GM23338 (cell line): ENCODE results near the gene CLDN7. TPM values are rescaled to one million over a fixed set of nuclear protein-coding genes. Genes with fewer than 3 reads are reported as not detected.
A peak's percentile ranks its signal among the peaks of the same experiment; 100 is the strongest.

Experiments used
- ATAC-seq: fragments of 200-7000 bp; cut with Tn5 transposase; 3 replicates; pipeline ENCODE4 v1.9.1; 2020
- DNase-seq: peaks from one replicate; pipeline ENCODE4 v3.0.0-alpha.2; 2015; ENCODE audit warnings: low spot score
- H2AFZ ChIP-seq: fragments of 200-600 bp; sonication (generic); 2 replicates; pipeline ENCODE4 v1.8.0; 2016; ENCODE audit warnings: antibody characterized with exemption, mild to moderate bottlenecking, moderate library complexity
- H3F3A ChIP-seq: fragments of 200-600 bp; sonication (generic); replicated peaks from 2 replicates; pipeline ENCODE4 v1.8.0; 2017; ENCODE audit warnings: antibody characterized with exemption, mixed run types, low read depth
- H3K27ac ChIP-seq: fragments of 200-600 bp; sonication (generic); 2 replicates; pipeline ENCODE4 v1.6.1; 2016; ENCODE audit warnings: low read depth
- H3K27me3 ChIP-seq: fragments of 200-600 bp; sonication (generic); 2 replicates; pipeline ENCODE4 v1.8.0; 2016; ENCODE audit warnings: mild to moderate bottlenecking, mixed run types, moderate library complexity; ENCODE audit not compliant: insufficient read depth
- H3K36me3 ChIP-seq: fragments of 200-600 bp; sonication (generic); 2 replicates; pipeline ENCODE4 v1.8.0; 2016; ENCODE audit warnings: mild to moderate bottlenecking; ENCODE audit not compliant: insufficient read depth
- H3K4me1 ChIP-seq: fragments of 200-600 bp; sonication (generic); 2 replicates; pipeline ENCODE4 v1.8.0; 2016; ENCODE audit warnings: mild to moderate bottlenecking, moderate library complexity; ENCODE audit not compliant: insufficient read depth
- H3K4me2 ChIP-seq: fragments of 200-600 bp; sonication (generic); 2 replicates; pipeline ENCODE4 v1.7.1; 2017; ENCODE audit warnings: mixed run types
- H3K4me3 ChIP-seq: fragments of 200-600 bp; sonication (generic); 2 replicates; pipeline ENCODE4 v1.6.1; 2016; ENCODE audit warnings: mixed run types
- H3K79me2 ChIP-seq: fragments of 200-600 bp; sonication (generic); replicated peaks from 2 replicates; pipeline ENCODE4 v1.8.0; 2017; ENCODE audit warnings: mild to moderate bottlenecking; ENCODE audit not compliant: insufficient read depth
- H3K9me2 ChIP-seq: fragments of 200-600 bp; sonication (generic); 2 replicates; pipeline ENCODE4 v1.8.0; 2017; ENCODE audit not compliant: insufficient read depth
- H4K20me1 ChIP-seq: fragments of 200-600 bp; sonication (generic); replicated peaks from 2 replicates; pipeline ENCODE4 v1.8.0; 2017; ENCODE audit warnings: mild to moderate bottlenecking; ENCODE audit not compliant: insufficient read depth
- H3K27ac Mint-ChIP-seq: 2 replicates; pipeline ENCODE4 v1.8.0; 2020; ENCODE audit warnings: inconsistent platforms, mild to moderate bottlenecking, moderate library complexity, mixed read lengths
- H3K27me3 Mint-ChIP-seq: 3 replicates; pipeline ENCODE4 v1.8.0; 2022; ENCODE audit warnings: low read depth, mild to moderate bottlenecking, moderate library complexity, mixed read lengths, inconsistent platforms; ENCODE audit not compliant: insufficient read depth, poor library complexity
- H3K36me3 Mint-ChIP-seq: 3 replicates; pipeline ENCODE4 v1.8.0; 2021; ENCODE audit warnings: low read depth, mild to moderate bottlenecking, inconsistent platforms, moderate library complexity, mixed read lengths
- H3K4me1 Mint-ChIP-seq: 3 replicates; pipeline ENCODE4 v1.8.0; 2020; ENCODE audit warnings: mild to moderate bottlenecking, inconsistent platforms, mixed read lengths
- H3K4me3 Mint-ChIP-seq: 3 replicates; pipeline ENCODE4 v1.8.0; 2021; ENCODE audit warnings: moderate library complexity, mild to moderate bottlenecking, inconsistent platforms, mixed read lengths
- H3K9me3 Mint-ChIP-seq: 3 replicates; pipeline ENCODE4 v1.8.0; 2020; ENCODE audit warnings: moderate library complexity, mild to moderate bottlenecking, inconsistent platforms, mixed read lengths
- CREB1 ChIP-seq: fragments of 250-450 bp; sonication (Bioruptor Pico); IDR thresholded peaks from 2 replicates; pipeline ENCODE4 v1.5.0; 2020; ENCODE audit warnings: low read depth, mild to moderate bottlenecking, moderate library complexity
- EZH2 ChIP-seq: fragments of 200-600 bp; sonication (generic); IDR thresholded peaks from one replicate; pipeline ENCODE4 v1.8.0; 2017; ENCODE audit warnings: antibody characterized with exemption, mild to moderate bottlenecking, low read depth; ENCODE audit not compliant: unreplicated experiment
- EZH2phosphoT487 ChIP-seq: fragments of 200-600 bp; sonication (generic); IDR thresholded peaks from one replicate; pipeline ENCODE4 v1.8.1; 2018; ENCODE audit warnings: antibody characterized with exemption; ENCODE audit not compliant: unreplicated experiment
- JUNB ChIP-seq: IDR thresholded peaks from one replicate; pipeline ENCODE4 v1.6.1; 2016; ENCODE audit warnings: antibody characterized with exemption; ENCODE audit not compliant: unreplicated experiment
- NANOG ChIP-seq: IDR thresholded peaks from 2 replicates; pipeline ENCODE4 v1.6.1; 2016; ENCODE audit warnings: antibody characterized with exemption, borderline replicate concordance
- POLR2AphosphoS5 ChIP-seq: IDR thresholded peaks from 2 replicates; pipeline ENCODE4 v1.6.1; 2016; ENCODE audit warnings: antibody characterized with exemption, low read depth
- REST ChIP-seq: IDR thresholded peaks from one replicate; pipeline ENCODE4 v1.6.1; 2018; ENCODE audit warnings: antibody characterized with exemption; ENCODE audit not compliant: unreplicated experiment
- STAT1 ChIP-seq: IDR thresholded peaks from one replicate; pipeline ENCODE4 v1.6.1; 2016; ENCODE audit warnings: antibody characterized with exemption; ENCODE audit not compliant: unreplicated experiment
- ZNF114 ChIP-seq: fragments of 250-450 bp; sonication (Bioruptor Pico); IDR thresholded peaks from 2 replicates; pipeline ENCODE4 v1.5.0; 2020; ENCODE audit warnings: mild to moderate bottlenecking, moderate library complexity
- ZNF331 ChIP-seq: fragments of 250-450 bp; sonication (Bioruptor Pico); IDR thresholded peaks from 2 replicates; pipeline ENCODE4 v1.5.0; 2020; ENCODE audit warnings: low read depth, mild to moderate bottlenecking, moderate library complexity
- ZNF462 ChIP-seq: fragments of 250-450 bp; sonication (Bioruptor Pico); IDR thresholded peaks from 2 replicates; pipeline ENCODE4 v1.5.0; 2020; ENCODE audit warnings: mild to moderate bottlenecking, moderate library complexity
- polyA plus RNA-seq: library from polyadenylated mRNA; unstranded; fragments of >200 nt; fragmentation: Nextera tagmentation; extraction: Ambion mirVana; gene quantifications from 2 replicates; pipeline ENCODE4 v1.2.1, GENCODE V29; 2016
- total RNA-seq: library from RNA; depleted of rRNA; stranded (reverse); fragments of >200 nt; shearing (Covaris generic); gene quantifications from 2 replicates; pipeline ENCODE4 v1.2.3, GENCODE V29; 2014
- TF ChIP-seq, protein P1 (sequence below), 2 experiments: fragments of 200-600 bp in 1 of 2; sonication (generic) in 1 of 2; conservative IDR thresholded peaks; 2 replicates each; pipeline versions ENCODE4 v1.5.1 to v1.6.1; 2016 to 2017; ENCODE audit warnings: antibody characterized with exemption in 2 of 2, low read depth in 2 of 2, mild to moderate bottlenecking in 2 of 2, moderate library complexity in 1 of 2
- TF ChIP-seq, protein P2 (sequence below): IDR thresholded peaks from 2 replicates; pipeline ENCODE4 v1.6.1; 2016; ENCODE audit warnings: antibody characterized with exemption

CLDN7 gene
- total and polyA plus RNA-seq, 2 experiments from 2014 or later = 50.7 to 111 TPM

- H3F3A ChIP-seq = peaks cover 23% of the 10 kb centered on the region
- peaks cover 37% of the 10 kb centered on the region for H3K4me1 Mint-ChIP-seq
- H3K27ac Mint-ChIP-seq = no peak overlapping the region
- peaks cover 32% of the 10 kb centered on the region for H3K27me3 Mint-ChIP-seq
- no peak overlapping the region for H3K4me3 Mint-ChIP-seq
- H3K36me3 Mint-ChIP-seq = peaks cover 11% of the 10 kb centered on the region; the same call in 2 of the 3 replicates
- H3K36me3 ChIP-seq = no peaks in the 10 kb centered on the region
- no peaks in the 10 kb centered on the region for H3K79me2 ChIP-seq
- H3K4me3 ChIP-seq = no peak overlapping the region
- DNase-seq (no peak), ATAC-seq (no peak)
- no peaks in the 10 kb centered on the region for H3K9me2 ChIP-seq
- H3K4me1 ChIP-seq = peaks cover 21% of the 10 kb centered on the region
- H3K27ac ChIP-seq = no peak overlapping the region
- no peak overlapping the region for H2AFZ ChIP-seq
- 0 out of 2 replicates have a peak overlapping the region, but pooled peaks have one; percentile 17 for H3K4me2 ChIP-seq
- H4K20me1 ChIP-seq = peaks cover 4% of the 10 kb centered on the region; the same call in 1 of the 2 replicates
- TF ChIP-seq STAT1 (no peak), ZNF114 (CRISPR knock-in tag) (no peak), ZNF331 (CRISPR knock-in tag) (no peak), POLR2AphosphoS5 (no peak; the same call in 1 of the 2 replicates), JUNB (no peak), ZNF462 (CRISPR knock-in tag) (no peak), EZH2 (no peak), CREB1 (no peak), REST (no peak), EZH2phosphoT487 (no peak), NANOG (no peak)
- TF ChIP-seq, protein P1, sequence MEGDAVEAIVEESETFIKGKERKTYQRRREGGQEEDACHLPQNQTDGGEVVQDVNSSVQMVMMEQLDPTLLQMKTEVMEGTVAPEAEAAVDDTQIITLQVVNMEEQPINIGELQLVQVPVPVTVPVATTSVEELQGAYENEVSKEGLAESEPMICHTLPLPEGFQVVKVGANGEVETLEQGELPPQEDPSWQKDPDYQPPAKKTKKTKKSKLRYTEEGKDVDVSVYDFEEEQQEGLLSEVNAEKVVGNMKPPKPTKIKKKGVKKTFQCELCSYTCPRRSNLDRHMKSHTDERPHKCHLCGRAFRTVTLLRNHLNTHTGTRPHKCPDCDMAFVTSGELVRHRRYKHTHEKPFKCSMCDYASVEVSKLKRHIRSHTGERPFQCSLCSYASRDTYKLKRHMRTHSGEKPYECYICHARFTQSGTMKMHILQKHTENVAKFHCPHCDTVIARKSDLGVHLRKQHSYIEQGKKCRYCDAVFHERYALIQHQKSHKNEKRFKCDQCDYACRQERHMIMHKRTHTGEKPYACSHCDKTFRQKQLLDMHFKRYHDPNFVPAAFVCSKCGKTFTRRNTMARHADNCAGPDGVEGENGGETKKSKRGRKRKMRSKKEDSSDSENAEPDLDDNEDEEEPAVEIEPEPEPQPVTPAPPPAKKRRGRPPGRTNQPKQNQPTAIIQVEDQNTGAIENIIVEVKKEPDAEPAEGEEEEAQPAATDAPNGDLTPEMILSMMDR (conservative IDR thresholded peaks at IDR 0.05; ENCODE audit: low read depth in 2 of 2) = no peak
- TF ChIP-seq, protein P2, sequence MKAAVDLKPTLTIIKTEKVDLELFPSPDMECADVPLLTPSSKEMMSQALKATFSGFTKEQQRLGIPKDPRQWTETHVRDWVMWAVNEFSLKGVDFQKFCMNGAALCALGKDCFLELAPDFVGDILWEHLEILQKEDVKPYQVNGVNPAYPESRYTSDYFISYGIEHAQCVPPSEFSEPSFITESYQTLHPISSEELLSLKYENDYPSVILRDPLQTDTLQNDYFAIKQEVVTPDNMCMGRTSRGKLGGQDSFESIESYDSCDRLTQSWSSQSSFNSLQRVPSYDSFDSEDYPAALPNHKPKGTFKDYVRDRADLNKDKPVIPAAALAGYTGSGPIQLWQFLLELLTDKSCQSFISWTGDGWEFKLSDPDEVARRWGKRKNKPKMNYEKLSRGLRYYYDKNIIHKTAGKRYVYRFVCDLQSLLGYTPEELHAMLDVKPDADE = no peak
- H3K9me3 Mint-ChIP-seq = peaks cover 9% of the 10 kb centered on the region; the same call in 1 of the 3 replicates
- peaks cover 18% of the 10 kb centered on the region for H3K27me3 ChIP-seq
Measured at GRCh38 chr17:7292194-7292593, 29.9 kb upstream of the CLDN7 start.
